ENCODE data around the gene TCF12. TPM values are rescaled to one million over a fixed set of nuclear protein-coding genes. Genes with fewer than 3 reads are reported as not detected.

Gene TCF12
- polyA plus RNA-seq, 1 donor (not counting 4 experiments of a cell fraction or from before 2014, with no cell fraction given): 48.3 TPM

GRCh38 chr15:57138349-57138788 is 219.9 kb downstream of the TCF12 start:
- Histone ChIP-seq H3K36me3 (ENCODE audit: control insufficient read depth in 2 of 2, extremely low read depth in 1 of 2, insufficient read depth in 2 of 2, low read length in 2 of 2) (no peaks in the 10 kb centered on the region), H2AFZ (ENCODE audit: control insufficient read depth, low read length) (no peak overlapping the region), H3K9me1 (ENCODE audit: control insufficient read depth, extremely low read depth, insufficient read depth, low read length) (no peaks in the 10 kb centered on the region), H4K20me1 (ENCODE audit: control insufficient read depth, extremely low read depth, insufficient read depth, low read length) (no peaks in the 10 kb centered on the region), H3K4me3 (ENCODE audit: control insufficient read depth in 2 of 3, extremely low read depth in 1 of 3, insufficient read depth in 2 of 3, low read depth in 1 of 3, low read length in 3 of 3) (no peak overlapping the region), H3K27ac (ENCODE audit: control insufficient read depth, insufficient read depth, low read length) (no peak overlapping the region), H3K4me1 (ENCODE audit: control insufficient read depth, extremely low read depth, insufficient read depth, low read length) (no peaks in the 10 kb centered on the region), H3K9me3 (ENCODE audit: control insufficient read depth, low read depth, low read length) (no peaks in the 10 kb centered on the region), H3K9ac (ENCODE audit: control insufficient read depth, extremely low read depth, insufficient read depth, low read length) (no peak overlapping the region), H3K27me3 (ENCODE audit: control insufficient read depth, extremely low read depth, insufficient read depth, low read length) (no peaks in the 10 kb centered on the region), H3K79me2 (ENCODE audit: control insufficient read depth, insufficient read depth, low read length) (peaks cover 5% of the 10 kb centered on the region), H3K4me2 (ENCODE audit: control insufficient read depth, extremely low read depth, insufficient read depth, low read depth, low read length) (no peak overlapping the region)
- FAIRE-seq (peak; percentile 17), DNase-seq (ENCODE audit: low read depth, low spot score) (peak; percentile 33)
- dilution Hi-C loops (cut with MboI; ENCODE audit: extremely low pct_ligation_motif_present, low sequenced_read_pairs): no loop called here
- TF ChIP-seq EZH2 (IDR thresholded peaks at IDR 0.05; ENCODE audit: low read length) (no peak), CTCF (optimal IDR thresholded peaks at IDR 0.05 in 1 of 3, IDR thresholded peaks at IDR 0.05 in 1 of 3, conservative IDR thresholded peaks at IDR 0.05 in 1 of 3; ENCODE audit: extremely low read depth in 1 of 3, insufficient read depth in 2 of 3, low read length in 3 of 3) (peak; percentile 69 to 91 (median 82))

GRCh38 chr15:57143511-57144078 is 225.2 kb downstream of the TCF12 start:
- H4K20me1 ChIP-seq (ENCODE audit: control insufficient read depth, extremely low read depth, insufficient read depth, low read length): no peaks in the 10 kb centered on the region
- no peaks in the 10 kb centered on the region for H3K9me1 ChIP-seq (ENCODE audit: control insufficient read depth, extremely low read depth, insufficient read depth, low read length)
- no peak overlapping the region for H3K4me2 ChIP-seq (ENCODE audit: control insufficient read depth, extremely low read depth, insufficient read depth, low read depth, low read length)
- FAIRE-seq (no peak), DNase-seq (ENCODE audit: low read depth, low spot score) (no peak)
- no peaks in the 10 kb centered on the region for H3K36me3 ChIP-seq (ENCODE audit: control insufficient read depth in 2 of 2, extremely low read depth in 1 of 2, insufficient read depth in 2 of 2, low read length in 2 of 2)
- no peak overlapping the region for H3K9ac ChIP-seq (ENCODE audit: control insufficient read depth, extremely low read depth, insufficient read depth, low read length)
- H3K27me3 ChIP-seq (ENCODE audit: control insufficient read depth, extremely low read depth, insufficient read depth, low read length): no peaks in the 10 kb centered on the region
- no peak overlapping the region for H3K27ac ChIP-seq (ENCODE audit: control insufficient read depth, insufficient read depth, low read length)
- no peak for TF ChIP-seq CTCF (optimal IDR thresholded peaks at IDR 0.05 in 1 of 3, IDR thresholded peaks at IDR 0.05 in 1 of 3, conservative IDR thresholded peaks at IDR 0.05 in 1 of 3; ENCODE audit: extremely low read depth in 1 of 3, insufficient read depth in 2 of 3, low read length in 3 of 3)
- no peak for TF ChIP-seq EZH2 (IDR thresholded peaks at IDR 0.05; ENCODE audit: low read length)
- no peaks in the 10 kb centered on the region for H3K9me3 ChIP-seq (ENCODE audit: control insufficient read depth, low read depth, low read length)
- H3K79me2 ChIP-seq (ENCODE audit: control insufficient read depth, insufficient read depth, low read length): peaks cover under 1% of the 10 kb centered on the region
- dilution Hi-C loops (cut with MboI; ENCODE audit: extremely low pct_ligation_motif_present, low sequenced_read_pairs): no loop called here
- H3K4me3 ChIP-seq (ENCODE audit: control insufficient read depth in 2 of 3, extremely low read depth in 1 of 3, insufficient read depth in 2 of 3, low read depth in 1 of 3, low read length in 3 of 3): no peak overlapping the region
- H2AFZ ChIP-seq (ENCODE audit: control insufficient read depth, low read length): no peak overlapping the region
- peaks cover 5% of the 10 kb centered on the region for H3K4me1 ChIP-seq (ENCODE audit: control insufficient read depth, extremely low read depth, insufficient read depth, low read length)

Data from keratinocyte (primary cell).